Measurements from ENCODE around the gene TAS2R39. TPM values are rescaled to one million over a fixed set of nuclear protein-coding genes. Genes with fewer than 3 reads are reported as not detected.
"Not testable (repeated sequence)": the region's sequence is repeated elsewhere in the genome, so short reads cannot be mapped to it uniquely, and the experiment has no call there.

Gene TAS2R39
- not detected for total RNA-seq

DNA sequence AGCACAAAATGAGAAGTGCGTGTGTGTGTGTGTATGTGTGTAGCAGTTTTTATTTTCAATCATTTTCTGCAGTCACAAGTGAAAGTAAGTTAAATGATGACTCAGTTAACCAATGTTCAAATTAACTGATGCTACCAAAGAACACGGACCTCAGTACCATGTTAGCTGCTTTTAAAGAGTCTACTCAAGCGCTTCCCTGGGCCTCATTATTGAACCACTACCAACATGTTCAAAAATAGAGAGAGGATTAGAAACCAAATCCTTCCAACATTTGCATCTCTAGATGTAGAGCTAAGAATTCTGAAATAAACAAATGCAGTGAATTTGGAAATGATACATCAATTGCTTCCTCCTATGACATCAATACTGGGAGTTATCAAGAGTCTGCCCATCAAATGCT, at the start of gene TAS2R39:
Gene TAS2R39, plus strand, starts transcription at position 396 of the 400 bp plus-strand sequence. Its CDS starts 0 bp downstream, at position 396.
- no peaks in the 10 kb centered on the region for H3K27me3 ChIP-seq

DNA sequence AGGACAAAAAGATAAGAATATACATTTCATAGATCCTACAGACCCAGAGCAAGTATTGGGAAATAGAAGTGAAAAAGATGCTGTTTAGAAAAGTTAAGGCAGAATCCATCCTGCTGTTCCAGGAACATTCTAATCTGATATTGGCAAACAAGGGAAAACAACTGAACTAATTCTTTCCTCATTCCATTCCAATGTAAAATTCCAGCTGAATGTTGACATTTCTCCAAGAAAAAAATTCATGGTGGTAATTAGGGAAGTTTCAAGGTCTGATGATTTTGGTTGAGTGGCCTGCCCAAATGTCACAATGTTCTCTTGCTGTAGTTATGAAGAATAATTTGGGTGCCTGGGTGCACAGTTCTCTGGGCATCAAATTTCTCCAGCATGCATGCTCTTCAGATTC, 36.1 kb upstream of the TAS2R39 start:
- no peak for DNase-seq
- no peak for ATAC-seq (ENCODE audit: low FRiP score in 2 of 2)
- Histone ChIP-seq H3K36me3 (no peaks in the 10 kb centered on the region), H3K4me1 (no peaks in the 10 kb centered on the region), H3K4me3 (no peak overlapping the region), H3K27me3 (no peaks in the 10 kb centered on the region), H3K27ac (no peak overlapping the region), H3K9me3 (no peaks in the 10 kb centered on the region)
- TF ChIP-seq EP300 (IDR thresholded peaks at IDR 0.05) (no peak), POLR2A (IDR thresholded peaks at IDR 0.05) (no peak), POLR2AphosphoS5 (IDR thresholded peaks at IDR 0.05) (no peak)
- TF ChIP-seq, protein P1, sequence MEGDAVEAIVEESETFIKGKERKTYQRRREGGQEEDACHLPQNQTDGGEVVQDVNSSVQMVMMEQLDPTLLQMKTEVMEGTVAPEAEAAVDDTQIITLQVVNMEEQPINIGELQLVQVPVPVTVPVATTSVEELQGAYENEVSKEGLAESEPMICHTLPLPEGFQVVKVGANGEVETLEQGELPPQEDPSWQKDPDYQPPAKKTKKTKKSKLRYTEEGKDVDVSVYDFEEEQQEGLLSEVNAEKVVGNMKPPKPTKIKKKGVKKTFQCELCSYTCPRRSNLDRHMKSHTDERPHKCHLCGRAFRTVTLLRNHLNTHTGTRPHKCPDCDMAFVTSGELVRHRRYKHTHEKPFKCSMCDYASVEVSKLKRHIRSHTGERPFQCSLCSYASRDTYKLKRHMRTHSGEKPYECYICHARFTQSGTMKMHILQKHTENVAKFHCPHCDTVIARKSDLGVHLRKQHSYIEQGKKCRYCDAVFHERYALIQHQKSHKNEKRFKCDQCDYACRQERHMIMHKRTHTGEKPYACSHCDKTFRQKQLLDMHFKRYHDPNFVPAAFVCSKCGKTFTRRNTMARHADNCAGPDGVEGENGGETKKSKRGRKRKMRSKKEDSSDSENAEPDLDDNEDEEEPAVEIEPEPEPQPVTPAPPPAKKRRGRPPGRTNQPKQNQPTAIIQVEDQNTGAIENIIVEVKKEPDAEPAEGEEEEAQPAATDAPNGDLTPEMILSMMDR (IDR thresholded peaks at IDR 0.05), result no peak

More for the DNA sequence above, at the start of gene TAS2R39:
- no peaks in the 10 kb centered on the region for H3K36me3 ChIP-seq
- H3K4me1 ChIP-seq, result no peaks in the 10 kb centered on the region
- DNase-seq, result no peak
- H3K9me3 ChIP-seq, result peaks cover 0 to 6% (median 0%) of the 10 kb centered on the region in 4 donors
- no peak for ATAC-seq (ENCODE audit: low FRiP score in 2 of 2)
- TF ChIP-seq EP300 (IDR thresholded peaks at IDR 0.05), result no peak
- TF ChIP-seq POLR2A (IDR thresholded peaks at IDR 0.05), result no peak
- TF ChIP-seq, protein P1 (IDR thresholded peaks at IDR 0.05), result no peak
- no peak within 1 kb of the TSS for H3K27ac ChIP-seq
- H3K4me3 ChIP-seq, result no peak within 1 kb of the TSS
- WGBS, 2 donors, result 79 to 80% methylated on average over 3 of the region's 3 CpGs

DNA sequence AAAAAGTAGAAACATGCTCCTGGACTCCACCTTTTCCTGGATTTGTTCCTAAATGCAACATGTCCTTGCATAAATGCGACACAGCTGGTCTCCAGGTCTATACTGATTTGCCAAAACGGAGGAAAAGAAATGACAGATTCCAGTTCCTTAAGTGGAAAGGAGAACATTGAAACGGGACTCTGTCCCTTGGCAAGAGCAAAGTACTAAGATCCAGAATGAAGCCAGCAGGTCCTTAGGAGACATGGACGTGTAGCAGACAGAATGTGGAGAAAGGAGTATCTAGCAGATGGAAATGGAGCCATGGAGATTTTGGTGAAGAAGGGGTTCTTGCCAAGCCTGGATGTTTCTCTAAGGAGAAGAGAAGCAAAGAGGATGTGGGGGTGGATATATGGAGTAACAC, 35.2 kb upstream of the TAS2R39 start:
- H3K36me3 ChIP-seq, result no peaks in the 10 kb centered on the region
- WGBS, 2 donors, result 76 to 78% methylated on average over 4 of the region's 4 CpGs

DNA sequence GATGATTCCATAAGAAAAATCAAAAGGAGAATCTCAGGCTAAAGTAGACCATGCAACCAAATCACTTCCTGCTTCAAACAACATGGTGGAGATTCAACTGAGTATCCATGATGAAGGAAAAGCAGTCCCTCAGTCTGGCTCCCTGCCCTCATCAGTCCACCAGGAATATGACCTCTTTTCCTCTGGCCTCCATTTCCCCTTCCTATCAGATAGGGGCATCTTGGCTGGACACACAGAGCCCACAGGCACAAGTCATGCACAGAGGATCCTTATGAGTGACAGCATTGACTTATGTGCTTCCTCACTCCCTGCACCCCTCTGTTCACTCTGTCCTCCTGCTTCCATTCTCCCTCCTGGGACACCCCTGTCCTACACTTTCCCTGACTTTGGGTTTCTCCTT, 34.6 kb upstream of the TAS2R39 start:
- H3K27me3 ChIP-seq, result no peaks in the 10 kb centered on the region
- no peak overlapping the region for H3K27ac ChIP-seq
- TF ChIP-seq, protein P1 (IDR thresholded peaks at IDR 0.05), result no peak
- TF ChIP-seq POLR2A (IDR thresholded peaks at IDR 0.05) (no peak), POLR2AphosphoS5 (IDR thresholded peaks at IDR 0.05) (no peak), EP300 (IDR thresholded peaks at IDR 0.05) (no peak)
- DNase-seq, result no peak
- ATAC-seq (ENCODE audit: low FRiP score in 2 of 2), result no peak
- H3K9me3 ChIP-seq, result no peaks in the 10 kb centered on the region
- no peaks in the 10 kb centered on the region for H3K4me1 ChIP-seq
- no peaks in the 10 kb centered on the region for H3K36me3 ChIP-seq
- no peak overlapping the region for H3K4me3 ChIP-seq

More for the DNA sequence above, 35.2 kb upstream of the TAS2R39 start:
- Histone ChIP-seq H3K27me3 (no peaks in the 10 kb centered on the region), H3K27ac (no peak overlapping the region), H3K9me3 (no peaks in the 10 kb centered on the region), H3K4me1 (no peaks in the 10 kb centered on the region), H3K4me3 (no peak overlapping the region)
- no peak for TF ChIP-seq POLR2AphosphoS5 (IDR thresholded peaks at IDR 0.05)
- no peak for TF ChIP-seq POLR2A (IDR thresholded peaks at IDR 0.05)
- TF ChIP-seq EP300 (IDR thresholded peaks at IDR 0.05), result no peak
- TF ChIP-seq, protein P1 (IDR thresholded peaks at IDR 0.05), result no peak
- no peak for DNase-seq
- no peak for ATAC-seq (ENCODE audit: low FRiP score in 2 of 2)

DNA sequence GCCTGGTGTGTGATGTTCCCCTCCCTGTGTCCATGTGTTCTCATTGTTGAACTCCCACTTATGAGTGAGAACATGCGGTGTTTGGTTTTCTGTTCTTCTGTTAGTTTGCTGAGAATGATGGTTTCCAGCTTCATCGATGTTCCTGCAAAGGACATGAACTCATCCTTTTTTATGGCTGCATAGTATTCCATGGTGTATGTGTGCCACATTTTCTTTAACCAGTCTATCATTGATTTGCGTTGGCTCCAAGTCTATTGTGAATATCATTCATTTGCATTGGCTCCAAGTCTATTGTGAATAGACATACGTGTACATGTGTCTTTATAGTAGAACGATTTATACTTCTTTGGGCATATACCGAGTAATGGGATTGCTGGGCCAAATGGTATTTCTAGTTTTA, 32.5 kb upstream of the TAS2R39 start:
- ATAC-seq (ENCODE audit: low FRiP score in 2 of 2); H3K9me3 ChIP-seq; H3K27ac ChIP-seq; H3K4me1 ChIP-seq; DNase-seq; H3K36me3 ChIP-seq; H3K4me3 ChIP-seq; H3K27me3 ChIP-seq: not testable (repeated sequence)
- WGBS, 2 donors, result 97 to 98% methylated on average over 6 of the region's 6 CpGs

DNA sequence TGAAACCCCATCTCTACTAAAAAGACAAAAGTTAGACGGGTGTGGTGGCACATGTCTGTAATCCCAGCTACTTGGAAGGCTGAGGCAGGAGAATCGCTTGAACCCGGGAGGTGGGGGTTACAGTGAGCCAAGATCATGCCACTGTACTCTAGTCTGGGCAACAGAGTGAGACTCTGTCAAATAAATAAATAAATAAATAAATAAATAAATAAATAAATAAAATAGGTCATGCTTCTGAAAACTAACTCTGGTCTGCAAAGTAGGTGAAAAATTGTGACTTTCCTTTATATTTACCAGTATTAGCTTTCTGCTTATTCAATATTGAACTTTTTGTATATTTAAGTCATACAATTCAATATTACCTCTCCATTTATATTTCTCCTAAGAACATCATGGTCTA, 24.6 kb upstream of the TAS2R39 start:
- not testable (repeated sequence) for H3K9me3 ChIP-seq; ATAC-seq (ENCODE audit: low FRiP score in 2 of 2)
- 88 to 92% methylated on average over 3 of the region's 3 CpGs for WGBS, 2 donors

More for the DNA sequence above, 24.6 kb upstream of the TAS2R39 start:
- DNase-seq, H3K36me3 ChIP-seq, H3K27ac ChIP-seq, H3K4me1 ChIP-seq, H3K4me3 ChIP-seq, H3K27me3 ChIP-seq: not testable (repeated sequence)
